ENCODE results near the gene IMMP2L. TPM values are rescaled to one million over a fixed set of nuclear protein-coding genes. Genes with fewer than 3 reads are reported as not detected.

Gene IMMP2L
- total and polyA plus RNA-seq, 2 donors (not counting 3 experiments of a cell fraction or from before 2014, with no cell fraction given): 9.9 to 11.8 TPM

DNA sequence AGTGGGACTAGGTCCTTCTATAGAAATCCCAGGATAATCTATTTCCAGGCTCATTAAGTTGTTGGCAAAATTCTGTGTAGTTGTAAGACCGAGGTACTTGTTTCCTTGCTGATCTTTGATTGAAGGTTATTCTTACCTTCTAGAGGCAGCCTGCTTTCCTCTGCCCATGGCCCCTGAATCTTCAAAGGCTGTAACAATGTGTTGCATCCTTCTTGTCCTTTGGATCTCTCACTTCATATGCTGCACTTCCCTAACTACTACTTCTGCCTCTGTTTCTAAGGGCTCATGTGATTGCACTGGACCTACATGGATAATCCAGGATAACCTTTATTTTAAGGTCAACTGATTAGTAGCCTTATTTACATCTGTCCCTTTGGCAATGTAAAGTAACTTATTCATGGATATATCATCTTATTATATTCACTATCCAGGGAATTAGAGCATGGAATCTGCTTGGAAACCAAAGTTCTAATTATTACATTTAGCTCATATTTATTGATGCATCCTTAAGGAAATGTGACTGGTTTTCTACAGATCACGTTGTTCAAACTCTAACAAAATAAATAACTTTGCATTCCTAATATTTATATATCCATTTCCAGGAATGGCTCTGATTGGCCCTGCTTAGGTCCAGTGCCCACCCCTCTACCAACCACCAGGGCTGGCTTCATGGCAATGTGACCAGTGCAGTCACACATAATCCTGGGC is 85.6 kb downstream of the IMMP2L start:
- H3K9ac ChIP-seq (replicated peaks; ENCODE audit: extremely low read depth, insufficient read depth, low read length): no peak overlapping the region
- no peaks in the 10 kb centered on the region for H3K4me1 ChIP-seq (ENCODE audit: control insufficient read depth, extremely low read depth, insufficient read depth, low read length)
- TF ChIP-seq, protein P1, sequence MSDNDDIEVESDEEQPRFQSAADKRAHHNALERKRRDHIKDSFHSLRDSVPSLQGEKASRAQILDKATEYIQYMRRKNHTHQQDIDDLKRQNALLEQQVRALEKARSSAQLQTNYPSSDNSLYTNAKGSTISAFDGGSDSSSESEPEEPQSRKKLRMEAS (IDR thresholded peaks at IDR 0.05; ENCODE audit: insufficient read depth, insufficient read length): no peak
- TF ChIP-seq FOS (IDR thresholded peaks at IDR 0.05; ENCODE audit: borderline replicate concordance, insufficient read depth, low read length): no peak
- no peak for TF ChIP-seq JUN (IDR thresholded peaks at IDR 0.05; ENCODE audit: borderline replicate concordance, insufficient read depth, insufficient read length, low read depth)
- TF ChIP-seq, protein P2, sequence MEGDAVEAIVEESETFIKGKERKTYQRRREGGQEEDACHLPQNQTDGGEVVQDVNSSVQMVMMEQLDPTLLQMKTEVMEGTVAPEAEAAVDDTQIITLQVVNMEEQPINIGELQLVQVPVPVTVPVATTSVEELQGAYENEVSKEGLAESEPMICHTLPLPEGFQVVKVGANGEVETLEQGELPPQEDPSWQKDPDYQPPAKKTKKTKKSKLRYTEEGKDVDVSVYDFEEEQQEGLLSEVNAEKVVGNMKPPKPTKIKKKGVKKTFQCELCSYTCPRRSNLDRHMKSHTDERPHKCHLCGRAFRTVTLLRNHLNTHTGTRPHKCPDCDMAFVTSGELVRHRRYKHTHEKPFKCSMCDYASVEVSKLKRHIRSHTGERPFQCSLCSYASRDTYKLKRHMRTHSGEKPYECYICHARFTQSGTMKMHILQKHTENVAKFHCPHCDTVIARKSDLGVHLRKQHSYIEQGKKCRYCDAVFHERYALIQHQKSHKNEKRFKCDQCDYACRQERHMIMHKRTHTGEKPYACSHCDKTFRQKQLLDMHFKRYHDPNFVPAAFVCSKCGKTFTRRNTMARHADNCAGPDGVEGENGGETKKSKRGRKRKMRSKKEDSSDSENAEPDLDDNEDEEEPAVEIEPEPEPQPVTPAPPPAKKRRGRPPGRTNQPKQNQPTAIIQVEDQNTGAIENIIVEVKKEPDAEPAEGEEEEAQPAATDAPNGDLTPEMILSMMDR (IDR thresholded peaks at IDR 0.05; ENCODE audit: extremely low read depth in 1 of 2, insufficient read depth in 1 of 2, low read depth in 1 of 2, low read length in 2 of 2): no peak
- TF ChIP-seq POLR2AphosphoS5 (IDR thresholded peaks at IDR 0.05; ENCODE audit: insufficient read depth, low read depth, low read length): no peak
- CTCF ChIA-PET: no interaction called here
- POLR2A ChIA-PET: no interaction called here
- H3K79me2 ChIP-seq (ENCODE audit: control insufficient read depth, insufficient read depth, low read length): no peaks in the 10 kb centered on the region
- H3K27ac ChIP-seq (ENCODE audit: insufficient read depth, low read depth, low read length): no peak overlapping the region
- no peak overlapping the region for H3K4me3 ChIP-seq (replicated peaks in 1 of 3; ENCODE audit: insufficient read depth in 1 of 3, low read depth in 1 of 3, low read length in 3 of 3)
- BruUV-seq (replicated peaks): no TSS peak
- H3K36me3 ChIP-seq (ENCODE audit: control insufficient read depth in 2 of 2, extremely low read depth in 1 of 2, insufficient read depth in 2 of 2, low read length in 2 of 2): no peaks in the 10 kb centered on the region
- no peaks in the 10 kb centered on the region for H3K9me3 ChIP-seq (replicated peaks; ENCODE audit: control insufficient read depth, insufficient read depth, low read length)
- no peaks in the 10 kb centered on the region for H3K9me1 ChIP-seq (replicated peaks; ENCODE audit: control insufficient read depth, extremely low read depth, insufficient read depth, low read length)
- FAIRE-seq (no peak), DNase-seq (ENCODE audit: low read depth, low spot score) (no peak)
- no peak overlapping the region for H2AFZ ChIP-seq (ENCODE audit: low read depth, low read length)
- intact Hi-C loops (cut with micrococcal nuclease): no loop called here
- H3K4me2 ChIP-seq (ENCODE audit: insufficient read depth, low read length): no peak overlapping the region
- no peaks in the 10 kb centered on the region for H4K20me1 ChIP-seq (replicated peaks; ENCODE audit: control insufficient read depth, extremely low read depth, insufficient read depth, low read length)
- dilution Hi-C loops (cut with MboI; ENCODE audit: extremely low pct_ligation_motif_present, low sequenced_read_pairs): no loop called here
- H3K27me3 ChIP-seq (ENCODE audit: control insufficient read depth in 2 of 2, insufficient read depth in 2 of 2, low read length in 2 of 2): no peaks in the 10 kb centered on the region
